HG02588 (cell line): ENCODE measurements around the gene FCRLA.
"Not testable (repeated sequence)": the region's sequence is repeated elsewhere in the genome, so short reads cannot be mapped to it uniquely, and the experiment has no call there.

Experiments
- ATAC-seq: cut with Tn5 transposase; IDR thresholded peaks from one replicate; pipeline ENCODE4 v1.9.1; 2021; ENCODE audit warnings: mild to moderate bottlenecking, moderate library complexity; ENCODE audit not compliant: unreplicated experiment

FCRLA gene, protein sequence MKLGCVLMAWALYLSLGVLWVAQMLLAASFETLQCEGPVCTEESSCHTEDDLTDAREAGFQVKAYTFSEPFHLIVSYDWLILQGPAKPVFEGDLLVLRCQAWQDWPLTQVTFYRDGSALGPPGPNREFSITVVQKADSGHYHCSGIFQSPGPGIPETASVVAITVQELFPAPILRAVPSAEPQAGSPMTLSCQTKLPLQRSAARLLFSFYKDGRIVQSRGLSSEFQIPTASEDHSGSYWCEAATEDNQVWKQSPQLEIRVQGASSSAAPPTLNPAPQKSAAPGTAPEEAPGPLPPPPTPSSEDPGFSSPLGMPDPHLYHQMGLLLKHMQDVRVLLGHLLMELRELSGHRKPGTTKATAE

DNA sequence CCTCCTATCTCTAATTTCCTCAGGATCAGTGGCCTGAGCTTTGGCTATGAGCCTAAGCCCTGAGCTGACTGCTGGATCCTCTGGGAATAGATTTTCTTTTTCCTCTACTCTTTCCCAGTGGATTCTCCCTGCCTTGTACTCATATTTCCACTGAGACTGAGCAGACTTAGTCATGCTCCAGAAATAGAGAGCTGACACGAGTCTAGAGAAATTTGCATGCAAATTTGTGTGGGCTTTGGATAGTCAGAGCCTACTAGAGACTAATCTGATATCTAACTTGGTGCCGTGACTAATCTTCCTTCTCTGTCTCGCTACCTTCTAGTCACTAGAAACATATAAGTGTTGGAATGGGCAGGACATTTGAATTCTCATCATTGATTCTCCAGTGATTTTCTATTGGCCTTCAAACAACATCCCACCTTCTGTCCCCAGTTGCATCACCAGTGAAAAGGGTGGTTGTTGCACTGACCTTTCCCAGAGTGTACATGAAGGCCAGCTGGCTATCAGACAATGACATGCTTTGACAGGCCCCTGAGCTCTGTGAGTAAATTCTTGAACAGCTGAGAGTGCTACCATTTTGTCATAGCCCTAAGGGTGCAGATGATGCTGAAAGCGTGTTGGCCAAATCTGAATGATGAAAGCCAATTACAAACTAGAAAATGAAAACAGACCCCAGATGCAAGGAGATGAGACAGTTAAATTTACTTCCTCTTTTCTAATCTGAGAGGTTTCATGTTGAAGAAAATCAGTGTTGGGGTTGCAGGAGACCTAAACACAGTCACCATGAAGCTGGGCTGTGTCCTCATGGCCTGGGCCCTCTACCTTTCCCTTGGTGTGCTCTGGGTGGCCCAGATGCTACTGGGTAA is at the start of gene FCRLA:
FCRLA (plus strand) TSS at position 748 of the 866 bp plus-strand sequence; CDS start at position 784, 36 bp downstream.
- ATAC-seq, result peak; percentile 60

DNA sequence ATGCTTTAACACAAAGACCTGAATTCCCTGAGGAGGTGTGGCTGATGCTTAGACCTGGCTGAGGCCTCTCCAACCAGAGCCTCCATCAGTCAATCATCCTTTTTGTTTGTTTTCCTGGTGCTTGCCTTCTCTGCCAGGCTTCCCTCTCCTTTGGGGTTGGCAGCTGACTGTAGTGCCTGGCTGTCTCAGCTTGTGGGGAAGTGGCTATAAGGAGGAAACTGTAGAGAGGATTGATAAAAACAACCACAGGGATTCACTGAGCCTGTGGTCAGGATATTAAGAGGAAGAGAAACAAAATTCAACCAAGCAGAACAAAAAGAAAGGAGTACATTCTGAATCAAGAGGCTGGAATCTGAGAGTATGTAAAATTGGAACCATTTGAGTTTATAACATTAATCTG is 48.5 kb upstream of the FCRLA start:
- ATAC-seq, result not testable (repeated sequence)

DNA sequence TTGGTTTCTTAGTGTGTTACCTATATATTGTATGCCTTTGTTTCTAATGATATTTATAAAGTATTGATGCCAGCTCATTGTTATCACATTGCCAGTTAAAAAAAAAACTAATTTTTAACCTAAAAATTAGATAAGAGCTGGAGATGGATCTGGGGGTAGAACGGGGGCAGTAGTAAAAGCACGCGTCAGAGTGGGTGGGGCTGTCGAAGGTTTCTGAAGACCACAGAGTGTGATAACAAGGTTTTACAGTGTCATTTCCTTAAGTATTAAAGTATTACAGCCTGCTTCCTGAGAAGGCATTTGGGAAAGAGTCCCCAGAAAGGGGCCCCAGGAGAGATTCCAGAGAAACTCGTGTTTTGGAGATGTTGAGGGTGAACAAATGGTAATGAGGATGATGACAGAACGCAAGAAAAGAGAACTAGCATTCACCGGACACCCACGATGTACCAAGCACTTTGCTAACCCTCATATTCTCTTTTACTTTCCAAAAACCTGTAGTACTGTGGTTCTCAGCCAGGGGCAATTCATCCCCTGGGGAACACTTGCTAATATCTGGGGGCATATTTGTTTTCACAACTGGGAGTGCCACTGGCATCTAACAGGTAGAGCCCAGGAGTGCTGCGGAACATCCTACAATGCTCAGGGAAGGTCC is 45.2 kb upstream of the FCRLA start:
- ATAC-seq, result not testable (repeated sequence)

DNA sequence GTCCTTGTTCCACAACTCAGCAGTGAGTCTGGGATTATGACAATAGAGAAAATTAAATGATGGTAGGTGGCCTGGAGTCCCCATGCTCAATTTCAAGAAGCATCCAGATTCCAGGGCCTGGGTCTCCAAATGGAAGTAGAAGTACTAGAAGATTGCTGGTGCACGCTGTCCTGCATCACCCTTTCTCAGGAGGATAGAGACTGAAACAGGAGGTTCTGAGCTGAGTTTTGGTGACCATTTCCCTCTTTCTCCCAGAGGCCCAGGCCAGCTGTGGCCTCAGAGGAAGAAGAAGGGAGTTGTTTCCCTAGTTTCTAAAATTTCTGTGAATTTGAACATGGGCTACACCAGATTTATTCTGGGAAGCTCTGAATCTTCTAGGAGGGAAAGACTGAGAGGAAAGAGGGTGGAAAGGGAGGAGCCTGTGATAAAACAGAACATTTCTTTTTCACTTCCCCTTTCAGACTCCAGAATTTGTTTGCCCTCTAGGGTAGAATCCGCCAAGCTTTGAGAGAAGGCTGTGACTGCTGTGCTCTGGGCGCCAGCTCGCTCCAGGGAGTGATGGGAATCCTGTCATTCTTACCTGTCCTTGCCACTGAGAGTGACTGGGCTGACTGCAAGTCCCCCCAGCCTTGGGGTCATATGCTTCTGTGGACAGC is 44.2 kb upstream of the FCRLA start, which contains the start of gene FCGR2B:
FCGR2B (plus strand) TSS at position 460 of the 656 bp plus-strand sequence; CDS start at position 559, 99 bp downstream.
- ATAC-seq, result peak; percentile 67

DNA sequence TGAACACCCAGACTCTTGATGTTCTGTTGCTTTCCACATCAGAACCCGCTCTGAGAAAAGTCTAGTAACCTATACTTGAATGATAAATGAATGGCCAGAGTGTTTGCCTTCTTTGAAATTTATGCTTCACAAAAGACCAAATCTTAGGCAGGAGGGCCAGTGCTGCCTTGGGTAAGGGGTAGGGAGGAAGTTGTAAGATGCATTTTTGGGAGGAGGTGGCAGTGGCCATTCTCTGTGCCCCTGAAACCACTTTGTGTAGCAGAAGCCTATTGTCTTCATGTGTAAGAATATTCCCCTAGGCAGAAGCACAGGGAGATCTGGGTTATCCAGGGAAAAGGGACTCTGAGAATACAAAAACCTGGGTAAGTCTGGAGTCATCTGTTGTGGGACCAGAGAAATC is 43.5 kb upstream of the FCRLA start:
- ATAC-seq, result peak; percentile 18

DNA sequence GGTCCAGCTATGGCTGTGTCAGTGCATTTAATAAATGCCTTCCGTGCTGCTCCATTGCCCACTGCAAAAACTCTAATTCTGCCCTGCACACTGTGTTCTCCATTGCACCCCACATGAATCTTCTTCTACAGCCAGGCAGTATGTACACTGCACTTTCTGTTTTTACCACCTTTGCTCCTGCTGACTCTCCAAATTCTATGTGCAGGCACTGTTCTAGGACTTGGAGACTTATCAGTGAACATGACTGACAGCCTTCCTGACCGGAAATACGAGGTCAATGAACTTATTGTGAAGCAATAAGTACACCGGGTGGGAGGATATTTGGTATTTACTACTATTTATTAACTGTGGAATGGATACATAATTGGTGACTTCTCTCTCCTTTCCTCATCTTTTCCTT is 42.3 kb upstream of the FCRLA start:
- not testable (repeated sequence) for ATAC-seq

DNA sequence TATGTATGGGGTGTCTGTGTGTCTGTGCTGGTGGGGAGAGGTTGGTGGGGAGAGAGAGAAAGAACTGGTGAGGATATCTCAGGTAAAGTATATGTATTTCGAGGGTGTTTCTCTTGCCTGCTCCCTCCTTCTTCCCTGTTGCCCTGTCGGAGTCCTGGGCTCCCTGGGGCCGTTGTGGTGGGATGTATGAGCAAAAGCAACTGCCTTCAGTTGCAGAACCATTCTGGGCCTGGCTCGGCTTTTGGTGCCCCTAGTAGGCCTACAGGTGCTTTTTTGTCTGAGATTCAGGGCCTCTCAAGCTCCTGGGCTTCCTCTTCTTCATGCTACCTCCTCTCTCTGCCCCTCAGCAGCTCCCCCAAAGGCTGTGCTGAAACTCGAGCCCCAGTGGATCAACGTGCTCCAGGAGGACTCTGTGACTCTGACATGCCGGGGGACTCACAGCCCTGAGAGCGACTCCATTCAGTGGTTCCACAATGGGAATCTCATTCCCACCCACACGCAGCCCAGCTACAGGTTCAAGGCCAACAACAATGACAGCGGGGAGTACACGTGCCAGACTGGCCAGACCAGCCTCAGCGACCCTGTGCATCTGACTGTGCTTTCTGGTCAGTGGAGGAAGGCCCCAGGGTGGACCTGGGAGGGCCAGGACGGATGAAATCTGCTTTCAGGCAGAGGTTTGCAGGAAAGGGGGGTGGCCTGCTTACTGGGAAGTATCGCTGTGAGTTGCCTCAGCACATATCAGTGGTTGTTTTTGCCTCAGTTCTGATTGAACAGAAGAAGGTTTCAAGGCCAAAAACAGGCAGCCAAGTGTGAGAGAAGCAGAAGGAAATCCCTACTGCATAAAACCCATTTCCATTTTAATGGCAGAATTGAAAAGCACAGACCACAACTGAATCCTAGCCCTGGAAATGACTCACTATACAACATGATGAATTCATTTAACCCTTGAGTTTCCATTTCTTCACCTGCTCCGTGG is 35.7 kb upstream of the FCRLA start:
- ATAC-seq, result not testable (repeated sequence)

DNA sequence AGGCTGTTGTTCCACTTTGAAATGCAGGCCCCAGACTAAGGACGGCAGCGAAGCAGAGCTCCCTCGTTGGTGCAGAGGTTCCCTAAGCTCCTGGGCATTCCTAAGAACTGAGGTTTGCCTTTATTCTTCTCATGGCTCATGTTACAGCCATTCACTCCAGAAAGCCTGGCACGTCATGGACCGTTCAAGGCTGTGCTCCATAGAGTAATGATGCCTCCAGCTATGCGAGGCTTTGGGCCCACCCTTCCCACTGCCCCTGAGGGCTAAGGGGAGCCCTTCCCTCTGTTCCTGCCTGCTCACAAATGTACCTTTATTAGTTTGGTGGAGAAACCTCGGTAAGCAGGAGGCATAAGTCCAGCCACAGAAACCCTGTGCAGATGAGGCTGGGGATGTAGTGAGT is 33.6 kb upstream of the FCRLA start:
- not testable (repeated sequence) for ATAC-seq

DNA sequence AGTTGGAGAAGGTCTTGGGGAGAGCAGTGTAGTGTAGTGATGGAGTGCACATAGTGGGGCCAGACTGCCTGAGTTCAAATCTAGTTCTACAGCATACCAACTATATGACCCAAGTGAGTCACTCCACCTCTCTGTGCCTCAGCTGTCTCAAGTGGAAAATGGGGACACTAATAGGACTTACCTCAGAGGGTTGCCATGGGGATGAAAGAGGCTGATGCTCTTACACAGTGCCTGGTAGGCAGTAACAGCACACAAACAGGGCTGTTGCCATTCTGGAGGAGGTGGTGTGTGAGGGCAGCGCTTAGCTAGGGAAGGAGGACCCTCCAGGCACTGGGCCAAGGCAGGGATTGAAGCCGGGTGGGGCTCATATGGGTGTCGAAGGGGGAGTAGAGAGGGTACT is 32.6 kb upstream of the FCRLA start:
- ATAC-seq, result not testable (repeated sequence)

DNA sequence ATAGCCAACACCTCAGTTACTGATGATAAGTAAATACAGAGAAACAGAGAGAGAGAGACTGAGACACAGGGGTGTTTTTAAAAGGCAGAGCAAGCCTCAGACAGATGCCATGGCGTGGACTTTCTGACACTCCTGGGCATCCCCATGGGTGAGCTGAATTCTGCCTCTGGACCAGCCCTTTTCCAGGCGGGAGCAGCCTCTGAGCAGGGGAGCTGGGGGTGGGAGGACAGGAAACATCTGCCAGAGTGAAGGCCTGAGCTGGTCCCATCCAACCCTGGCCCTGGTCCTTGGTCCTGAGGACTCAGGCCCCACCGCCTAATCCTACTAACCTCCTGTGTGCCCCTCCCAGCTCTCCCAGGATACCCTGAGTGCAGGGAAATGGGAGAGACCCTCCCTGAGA is 32.1 kb upstream of the FCRLA start:
- ATAC-seq, result not testable (repeated sequence)

DNA sequence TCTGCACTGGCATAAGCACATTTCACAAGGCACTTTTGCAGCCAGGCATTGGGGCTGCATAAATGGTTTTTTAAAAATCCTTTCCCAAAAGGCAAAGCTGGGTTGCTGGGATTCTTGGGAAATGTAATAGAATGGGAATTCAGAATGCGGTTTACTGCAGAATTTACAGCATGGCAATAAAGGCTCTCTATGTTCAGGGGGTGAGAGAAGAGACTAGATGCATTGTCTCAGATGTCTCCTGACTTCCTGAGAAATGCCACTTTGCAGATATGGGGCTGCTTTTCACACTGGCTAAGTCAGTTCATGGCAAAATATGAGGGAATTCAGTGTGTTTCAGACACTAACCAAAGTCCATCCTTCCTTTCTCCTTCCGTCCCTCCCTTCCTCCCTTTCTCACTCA is 30.6 kb upstream of the FCRLA start:
- ATAC-seq, result no peak

DNA sequence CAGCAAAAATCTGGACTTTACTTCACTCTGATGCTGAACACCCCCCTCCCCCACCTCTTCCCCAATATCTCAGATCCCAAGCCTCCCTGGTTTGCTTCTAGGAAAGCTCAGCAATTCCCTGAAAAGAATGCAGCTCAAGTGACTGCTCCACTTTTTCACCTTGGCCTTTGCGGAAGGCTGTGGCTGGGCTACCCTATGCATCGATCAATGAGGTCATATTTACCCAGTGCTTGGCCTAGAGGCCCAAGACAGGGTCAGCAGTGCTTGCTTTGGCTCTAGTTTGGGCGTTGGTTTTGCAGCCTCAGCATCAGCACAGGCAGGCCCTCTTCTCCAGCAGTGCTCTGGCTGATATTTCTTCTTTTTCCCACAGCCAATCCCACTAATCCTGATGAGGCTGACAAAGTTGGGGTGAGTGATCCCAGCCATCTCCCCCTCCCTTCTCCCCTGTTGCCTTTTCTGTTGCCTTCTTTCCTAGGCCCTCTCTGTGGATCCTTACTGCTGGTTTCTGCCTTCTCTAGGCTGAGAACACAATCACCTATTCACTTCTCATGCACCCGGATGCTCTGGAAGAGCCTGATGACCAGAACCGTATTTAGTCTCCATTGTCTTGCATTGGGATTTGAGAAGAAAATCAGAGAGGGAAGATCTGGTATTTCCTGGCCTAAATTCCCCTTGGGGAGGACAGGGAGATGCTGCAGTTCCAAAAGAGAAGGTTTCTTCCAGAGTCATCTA is 29.9 kb upstream of the FCRLA start:
- no peak for ATAC-seq

DNA sequence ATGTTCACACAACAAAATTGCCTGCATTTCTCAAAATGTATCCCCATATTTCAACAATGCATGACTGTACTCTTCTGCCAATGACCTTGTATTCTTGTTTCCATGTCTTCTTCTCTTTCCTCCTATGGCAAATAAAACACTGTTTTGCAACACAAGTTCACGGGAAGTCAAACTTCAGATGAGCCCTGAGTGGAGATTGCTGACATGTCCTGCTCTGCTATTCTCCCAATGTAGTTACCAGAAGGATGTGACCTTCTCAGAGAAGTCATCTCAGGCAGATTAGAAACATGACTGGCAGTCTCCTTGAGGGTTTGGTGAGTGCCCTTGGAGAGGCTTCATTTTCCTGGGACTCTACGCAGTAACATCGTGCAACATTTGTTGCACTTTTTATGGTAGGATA is 28.5 kb upstream of the FCRLA start:
- no peak for ATAC-seq

DNA sequence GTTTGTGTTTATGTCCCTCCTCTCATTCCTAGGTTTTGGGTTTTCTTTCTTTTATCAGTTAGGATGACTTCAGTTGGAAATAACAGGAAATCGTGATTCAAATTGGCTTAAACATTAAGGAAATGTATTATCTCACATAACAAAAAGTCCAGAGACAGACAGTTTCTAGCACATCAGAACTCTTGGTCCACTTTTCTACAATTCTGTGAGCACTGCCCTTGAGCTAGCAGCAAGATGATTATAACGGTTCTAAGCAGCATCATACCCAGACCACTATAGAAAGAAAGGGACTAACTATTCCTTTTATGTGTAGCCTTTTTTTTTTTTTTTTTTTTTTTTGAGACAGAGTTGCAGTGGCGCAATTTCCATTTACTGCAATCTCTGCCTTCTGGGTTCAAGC is 25.1 kb upstream of the FCRLA start:
- no peak for ATAC-seq

DNA sequence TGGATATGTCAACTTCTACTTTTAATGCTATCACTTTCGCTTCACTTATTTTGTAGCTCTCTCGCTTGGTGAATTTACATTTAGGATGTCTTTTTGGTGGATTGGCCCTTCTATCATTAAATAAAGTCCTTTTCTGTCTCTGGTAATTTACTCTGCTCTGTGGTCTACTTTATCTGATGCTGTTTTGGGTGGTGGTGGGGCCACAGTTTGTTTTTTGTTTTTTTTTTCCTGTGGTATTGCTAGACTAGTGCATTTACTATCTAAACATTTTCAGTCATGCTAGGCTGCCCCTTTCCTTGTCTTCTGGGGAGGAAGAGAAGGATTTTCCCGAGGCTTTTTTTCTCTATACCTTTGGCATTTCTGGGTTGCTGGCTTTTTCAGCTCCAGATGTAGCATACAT is 18.1 kb upstream of the FCRLA start:
- no peak for ATAC-seq

DNA sequence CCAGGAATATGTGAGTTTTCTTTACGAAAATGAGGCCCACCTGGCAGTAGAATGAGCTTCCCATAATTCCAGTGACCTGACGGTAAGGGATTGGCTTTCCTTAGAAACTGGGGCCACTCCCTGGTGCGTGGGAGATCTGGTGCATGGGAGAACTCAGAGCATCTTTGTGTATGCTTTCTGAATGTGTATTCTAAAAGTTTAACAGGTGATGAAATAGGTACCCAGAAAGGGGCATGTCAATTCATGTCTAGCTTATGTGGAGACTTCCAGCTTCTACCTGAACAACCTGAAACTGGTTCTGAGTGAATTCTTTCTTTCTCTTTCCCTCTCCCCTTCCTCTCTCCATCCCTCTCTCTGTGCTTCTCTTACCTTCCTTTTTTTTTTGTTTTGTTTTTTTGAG is 15.2 kb upstream of the FCRLA start:
- ATAC-seq, result no peak

DNA sequence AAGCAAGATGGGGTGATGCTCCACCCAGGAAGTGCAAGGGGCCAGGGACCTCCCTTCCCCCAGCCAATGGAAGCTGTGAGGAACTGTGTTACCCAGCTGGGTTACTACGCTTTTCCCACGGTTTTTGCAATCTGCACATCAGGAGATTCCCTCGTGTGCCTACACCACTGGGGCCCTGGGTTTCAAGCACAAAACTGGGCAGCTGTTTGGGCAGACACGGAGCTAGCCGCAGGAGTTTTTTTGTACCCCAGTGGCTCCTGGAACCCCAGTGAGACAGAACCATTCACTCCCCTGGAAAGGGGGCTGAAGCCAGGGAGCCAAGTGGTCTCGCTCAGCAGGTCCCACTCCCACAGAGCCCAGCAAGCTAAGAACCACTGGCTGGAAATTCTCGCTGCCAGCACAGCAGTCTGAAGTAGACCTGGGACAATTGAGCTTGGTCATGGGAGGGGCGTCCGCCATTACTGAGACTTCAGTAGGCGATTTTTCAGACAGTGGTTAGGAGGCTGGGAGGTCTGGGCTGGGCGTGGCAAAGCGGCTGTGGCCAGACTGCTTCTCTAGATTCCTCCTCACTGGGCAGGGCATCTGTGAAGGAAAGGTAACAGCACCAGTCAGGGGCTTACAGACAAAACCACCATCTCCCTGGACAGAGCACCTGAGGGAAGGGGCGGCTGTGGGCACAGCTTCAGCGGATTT is 13.9 kb upstream of the FCRLA start:
- ATAC-seq, result not testable (repeated sequence)

DNA sequence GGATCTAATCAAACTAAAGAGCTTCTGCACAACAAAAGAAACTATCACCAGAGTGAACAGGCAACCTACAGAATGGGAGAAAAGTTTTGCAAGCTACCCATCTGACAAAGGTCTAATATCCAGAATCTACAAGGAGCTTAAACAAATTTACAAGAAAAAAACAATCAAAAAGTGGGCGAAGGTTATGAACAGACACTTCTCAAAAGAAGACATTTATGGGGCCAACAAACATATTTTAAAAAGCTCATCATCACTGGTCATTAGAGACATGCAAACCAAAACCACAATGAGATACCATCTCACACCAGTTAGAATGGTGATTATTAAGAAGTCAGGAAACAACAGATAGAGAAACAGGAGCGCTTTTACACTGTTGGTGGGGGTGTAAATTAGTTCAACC is 8.7 kb upstream of the FCRLA start:
- not testable (repeated sequence) for ATAC-seq
